Keratinocyte (primary cell): ENCODE results near the gene NME3. TPM values are rescaled to one million over a fixed set of nuclear protein-coding genes. Genes with fewer than 3 reads are reported as not detected.
"Not testable (repeated sequence)": the region's sequence is repeated elsewhere in the genome, so short reads cannot be mapped to it uniquely, and the experiment has no call there.

Experiments
- DNase-seq: peaks from one replicate; pipeline ENCODE4 v3.0.0-alpha.2; 2011; ENCODE audit warnings: low read depth, missing footprints, low spot score
- FAIRE-seq: peaks from 2 replicates; lab custom pipeline; 2011; peaks lifted over from hg19 to GRCh38; lab: Jason Lieb, UNC
- H2AFZ ChIP-seq: 2 replicates; pipeline ENCODE4 v1.6.0; 2012; ENCODE audit warnings: low read length, control low read depth, inconsistent platforms; ENCODE audit not compliant: control insufficient read depth
- H3K27ac ChIP-seq: 2 replicates; pipeline ENCODE4 v1.5.1; 2011; ENCODE audit warnings: low read length; ENCODE audit not compliant: control insufficient read depth, insufficient read depth
- H3K27me3 ChIP-seq: 3 replicates; pipeline ENCODE4 v1.6.0; 2011; ENCODE audit warnings: low read length; ENCODE audit not compliant: control insufficient read depth, insufficient read depth; ENCODE audit errors: extremely low read depth
- H3K36me3 ChIP-seq, 2 experiments: 2 replicates in 1 of 2; 3 replicates in 1 of 2; pipeline ENCODE4 v1.5.1; 2011; ENCODE audit warnings: low read length in 2 of 2, mild to moderate bottlenecking in 1 of 2; ENCODE audit not compliant: control insufficient read depth in 2 of 2, insufficient read depth in 2 of 2; ENCODE audit errors: extremely low read depth in 1 of 2
- H3K4me1 ChIP-seq: 3 replicates; pipeline ENCODE4 v1.5.1; 2011; ENCODE audit warnings: low read length; ENCODE audit not compliant: control insufficient read depth, insufficient read depth; ENCODE audit errors: extremely low read depth
- H3K4me2 ChIP-seq: 3 replicates; pipeline ENCODE4 v1.6.0; 2011; ENCODE audit warnings: low read depth, low read length; ENCODE audit not compliant: control insufficient read depth, insufficient read depth; ENCODE audit errors: extremely low read depth
- H3K4me3 ChIP-seq, 3 experiments: fragments of 200-600 bp in 1 of 3; sonication (generic) in 1 of 3; 2 replicates in 2 of 3; 3 replicates in 1 of 3; pipeline ENCODE4 v1.5.1; 2011 to 2016; ENCODE audit warnings: low read length in 3 of 3, mild to moderate bottlenecking in 3 of 3, control low read depth in 2 of 3, inconsistent platforms in 1 of 3, low read depth in 1 of 3, mixed read lengths in 1 of 3, mixed run types in 1 of 3, moderate library complexity in 1 of 3; ENCODE audit not compliant: control insufficient read depth in 2 of 3, insufficient read depth in 2 of 3; ENCODE audit errors: extremely low read depth in 1 of 3
- H3K79me2 ChIP-seq: 2 replicates; pipeline ENCODE4 v1.6.0; 2012; ENCODE audit warnings: low read length; ENCODE audit not compliant: control insufficient read depth, insufficient read depth
- H3K9ac ChIP-seq: 3 replicates; pipeline ENCODE4 v1.6.0; 2011; ENCODE audit warnings: low read length; ENCODE audit not compliant: control insufficient read depth, insufficient read depth; ENCODE audit errors: extremely low read depth
- H3K9me1 ChIP-seq: 3 replicates; pipeline ENCODE4 v1.6.0; 2011; ENCODE audit warnings: low read length; ENCODE audit not compliant: control insufficient read depth, insufficient read depth; ENCODE audit errors: extremely low read depth
- H3K9me3 ChIP-seq: 2 replicates; pipeline ENCODE4 v1.5.1; 2012; ENCODE audit warnings: low read depth, low read length; ENCODE audit not compliant: control insufficient read depth
- H4K20me1 ChIP-seq: 3 replicates; pipeline ENCODE4 v1.6.0; 2011; ENCODE audit warnings: low read length; ENCODE audit not compliant: control insufficient read depth, insufficient read depth; ENCODE audit errors: extremely low read depth
- EZH2 ChIP-seq: IDR thresholded peaks from one replicate; pipeline ENCODE4 v1.6.1; 2012; ENCODE audit warnings: inconsistent platforms, mild to moderate bottlenecking, low read length, moderate library complexity
- dilution Hi-C: fragments of 300-500 bp; cut with MboI; formaldehyde crosslinking; loops from one replicate; pipeline ENCODE4 v1.7.0; 2020; ENCODE audit warnings: low sequenced_read_pairs; ENCODE audit not compliant: extremely low pct_ligation_motif_present
- polyA plus RNA-seq, 5 experiments: library from polyadenylated mRNA; depleted of rRNA in 3 of 5; stranded (reverse) in 3 of 5; stranded (forward) in 1 of 5; unstranded in 1 of 5; fragments of >200 nt; gene quantifications; 1 replicate in 1 of 5; 2 replicates in 3 of 5; 3 replicates in 1 of 5; pipeline versions ENCODE4 v1.2.1 to v1.2.3, GENCODE V29; 2011 to 2012; ENCODE audit warnings: missing spikeins in 2 of 5, low read depth in 1 of 5, low replicate concordance in 1 of 5
- TF ChIP-seq, protein P1 (sequence below), 3 experiments: IDR thresholded peaks in 1 of 3; conservative IDR thresholded peaks in 1 of 3; optimal IDR thresholded peaks in 1 of 3; 2 replicates in 2 of 3; 3 replicates in 1 of 3; pipeline versions ENCODE3 to v1.5.1; 2011; ENCODE audit warnings: low read length in 3 of 3, mild to moderate bottlenecking in 3 of 3, moderate library complexity in 2 of 3, control low read depth in 1 of 3, inconsistent platforms in 1 of 3; ENCODE audit not compliant: insufficient read depth in 2 of 3; ENCODE audit errors: extremely low read depth in 1 of 3

Gene NME3
- polyA plus RNA-seq, 1 donor (not counting 4 experiments of a cell fraction or from before 2014, with no cell fraction given) = 10.1 TPM

DNA sequence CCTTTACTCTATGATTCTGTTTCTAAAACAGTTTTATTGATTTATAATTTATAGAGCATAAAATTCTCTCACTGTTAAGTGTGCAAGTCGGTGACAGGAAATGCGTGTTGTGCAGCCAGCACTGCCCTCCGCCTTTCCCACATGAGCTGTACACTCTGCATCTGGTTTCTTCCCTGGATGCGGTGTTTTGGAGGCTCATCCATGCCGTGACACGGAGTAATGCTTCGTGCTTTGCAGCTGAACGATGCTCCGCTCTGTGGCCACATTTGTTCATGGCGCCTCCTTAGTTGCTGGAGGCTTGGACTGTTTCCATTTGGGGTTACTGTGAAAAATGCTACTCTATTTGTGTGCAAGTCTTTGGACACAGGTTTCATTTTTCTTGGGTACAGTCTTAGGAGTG is 29.4 kb upstream of the NME3 start:
- TF ChIP-seq, protein P1, sequence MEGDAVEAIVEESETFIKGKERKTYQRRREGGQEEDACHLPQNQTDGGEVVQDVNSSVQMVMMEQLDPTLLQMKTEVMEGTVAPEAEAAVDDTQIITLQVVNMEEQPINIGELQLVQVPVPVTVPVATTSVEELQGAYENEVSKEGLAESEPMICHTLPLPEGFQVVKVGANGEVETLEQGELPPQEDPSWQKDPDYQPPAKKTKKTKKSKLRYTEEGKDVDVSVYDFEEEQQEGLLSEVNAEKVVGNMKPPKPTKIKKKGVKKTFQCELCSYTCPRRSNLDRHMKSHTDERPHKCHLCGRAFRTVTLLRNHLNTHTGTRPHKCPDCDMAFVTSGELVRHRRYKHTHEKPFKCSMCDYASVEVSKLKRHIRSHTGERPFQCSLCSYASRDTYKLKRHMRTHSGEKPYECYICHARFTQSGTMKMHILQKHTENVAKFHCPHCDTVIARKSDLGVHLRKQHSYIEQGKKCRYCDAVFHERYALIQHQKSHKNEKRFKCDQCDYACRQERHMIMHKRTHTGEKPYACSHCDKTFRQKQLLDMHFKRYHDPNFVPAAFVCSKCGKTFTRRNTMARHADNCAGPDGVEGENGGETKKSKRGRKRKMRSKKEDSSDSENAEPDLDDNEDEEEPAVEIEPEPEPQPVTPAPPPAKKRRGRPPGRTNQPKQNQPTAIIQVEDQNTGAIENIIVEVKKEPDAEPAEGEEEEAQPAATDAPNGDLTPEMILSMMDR (optimal IDR thresholded peaks at IDR 0.05 in 1 of 3, IDR thresholded peaks at IDR 0.05 in 1 of 3, conservative IDR thresholded peaks at IDR 0.05 in 1 of 3; ENCODE audit: extremely low read depth in 1 of 3, insufficient read depth in 2 of 3, low read length in 3 of 3) = no peak
- no peak for TF ChIP-seq EZH2
- Histone ChIP-seq H2AFZ (no peak overlapping the region), H3K27me3 (no peaks in the 10 kb centered on the region), H3K9me3 (peaks cover 2% of the 10 kb centered on the region), H3K9me1 (no peaks in the 10 kb centered on the region), H3K79me2 (no peaks in the 10 kb centered on the region), H3K36me3 (no peaks in the 10 kb centered on the region), H3K9ac (no peak overlapping the region), H3K4me2 (no peak overlapping the region), H4K20me1 (no peaks in the 10 kb centered on the region), H3K27ac (no peak overlapping the region), H3K4me3 (no peak overlapping the region), H3K4me1 (no peaks in the 10 kb centered on the region)
- dilution Hi-C loops = no loop called here
- FAIRE-seq (no peak), DNase-seq (no peak)

DNA sequence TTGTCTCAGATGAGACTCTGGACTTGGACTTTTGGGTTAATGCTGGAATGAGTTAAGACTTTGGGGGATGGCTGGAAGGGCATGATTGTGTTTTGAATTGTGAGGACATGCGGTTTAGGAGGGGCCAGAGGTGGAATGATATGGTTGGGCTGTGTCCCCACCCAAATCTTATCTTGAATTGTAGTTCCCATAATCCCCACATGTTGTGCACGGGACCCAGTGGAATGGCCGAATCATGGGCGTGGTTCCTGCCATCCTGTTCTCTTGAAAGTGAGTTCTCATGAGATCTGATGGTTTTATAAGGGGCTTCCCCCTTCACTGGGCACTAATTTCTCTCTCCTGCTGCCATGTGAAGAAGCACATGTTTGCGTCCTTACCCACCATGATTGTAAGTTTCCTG is 27.9 kb upstream of the NME3 start:
- H3K36me3 ChIP-seq, H3K27me3 ChIP-seq: not testable (repeated sequence)

More for the DNA sequence above, 27.9 kb upstream of the NME3 start:
- H3K9me3 ChIP-seq, H2AFZ ChIP-seq, dilution Hi-C loops, H4K20me1 ChIP-seq, H3K79me2 ChIP-seq, DNase-seq, H3K9me1 ChIP-seq, H3K4me3 ChIP-seq, FAIRE-seq, H3K4me1 ChIP-seq, H3K9ac ChIP-seq, H3K4me2 ChIP-seq, H3K27ac ChIP-seq: not testable (repeated sequence)
